Retinal pigment epithelial cell (primary cell): ENCODE measurements around the gene ELFN1.

ENCODE experiments used
- DNase-seq: peaks from one replicate; pipeline ENCODE4 v3.0.0-alpha.2; 2010; ENCODE audit warnings: low read depth
- H3K4me3 ChIP-seq: 2 replicates; pipeline ENCODE4 v1.5.1; 2011; ENCODE audit warnings: mild to moderate bottlenecking, low read length, control low read depth, moderate library complexity
- TF ChIP-seq, protein P1 (sequence below): conservative IDR thresholded peaks from 2 replicates; pipeline ENCODE4 v1.5.1; 2011; ENCODE audit warnings: low read depth, low read length, control low read depth, inconsistent platforms

The ELFN1 gene

GRCh38 chr7:1725766-1726630 lies 55.9 kb downstream of the ELFN1 start:
- H3K4me3 ChIP-seq, result no peak overlapping the region
- TF ChIP-seq, protein P1, sequence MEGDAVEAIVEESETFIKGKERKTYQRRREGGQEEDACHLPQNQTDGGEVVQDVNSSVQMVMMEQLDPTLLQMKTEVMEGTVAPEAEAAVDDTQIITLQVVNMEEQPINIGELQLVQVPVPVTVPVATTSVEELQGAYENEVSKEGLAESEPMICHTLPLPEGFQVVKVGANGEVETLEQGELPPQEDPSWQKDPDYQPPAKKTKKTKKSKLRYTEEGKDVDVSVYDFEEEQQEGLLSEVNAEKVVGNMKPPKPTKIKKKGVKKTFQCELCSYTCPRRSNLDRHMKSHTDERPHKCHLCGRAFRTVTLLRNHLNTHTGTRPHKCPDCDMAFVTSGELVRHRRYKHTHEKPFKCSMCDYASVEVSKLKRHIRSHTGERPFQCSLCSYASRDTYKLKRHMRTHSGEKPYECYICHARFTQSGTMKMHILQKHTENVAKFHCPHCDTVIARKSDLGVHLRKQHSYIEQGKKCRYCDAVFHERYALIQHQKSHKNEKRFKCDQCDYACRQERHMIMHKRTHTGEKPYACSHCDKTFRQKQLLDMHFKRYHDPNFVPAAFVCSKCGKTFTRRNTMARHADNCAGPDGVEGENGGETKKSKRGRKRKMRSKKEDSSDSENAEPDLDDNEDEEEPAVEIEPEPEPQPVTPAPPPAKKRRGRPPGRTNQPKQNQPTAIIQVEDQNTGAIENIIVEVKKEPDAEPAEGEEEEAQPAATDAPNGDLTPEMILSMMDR, result no peak
- DNase-seq, result no peak

GRCh38 chr7:1727079-1727478 lies 57.0 kb downstream of the ELFN1 start:
- DNase-seq, result no peak
- TF ChIP-seq, protein P1, result no peak
- no peak overlapping the region for H3K4me3 ChIP-seq

- no peak for DNase-seq
- H3K4me3 ChIP-seq, result no peak overlapping the region
- TF ChIP-seq, protein P1, result no peak
These were observed 57.9 kb downstream of the ELFN1 start for GRCh38 chr7:1727812-1728570.

DNA sequence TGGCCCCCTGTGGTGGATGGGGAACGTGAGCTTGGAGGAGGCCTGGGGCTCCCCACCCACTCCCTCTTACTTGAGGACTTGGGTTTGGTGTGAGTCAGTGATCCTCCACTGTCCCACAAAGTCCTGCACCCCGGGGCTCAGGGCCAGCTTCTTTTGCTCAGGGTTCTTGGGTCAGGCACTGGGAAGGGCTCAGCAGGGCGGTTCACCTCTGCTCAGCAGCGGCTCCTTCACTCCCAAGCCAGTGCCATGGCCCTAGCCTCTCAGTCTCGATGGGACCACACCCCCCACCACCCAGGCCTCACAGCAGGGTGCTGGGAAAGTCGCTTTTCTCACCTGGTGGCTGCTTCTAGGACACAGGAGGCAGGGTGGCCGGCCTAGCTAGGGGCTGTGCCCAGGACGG lies 59.1 kb downstream of the ELFN1 start:
- TF ChIP-seq, protein P1, result no peak
- DNase-seq, result no peak
- H3K4me3 ChIP-seq, result no peak overlapping the region

GRCh38 chr7:1729773-1730172 lies 59.7 kb downstream of the ELFN1 start:
- DNase-seq, result no peak
- no peak overlapping the region for H3K4me3 ChIP-seq
- TF ChIP-seq, protein P1, result no peak

- TF ChIP-seq, protein P1, result no peak
- no peak for DNase-seq
- no peak overlapping the region for H3K4me3 ChIP-seq
These were observed 62.0 kb downstream of the ELFN1 start for GRCh38 chr7:1732072-1732471.

DNA sequence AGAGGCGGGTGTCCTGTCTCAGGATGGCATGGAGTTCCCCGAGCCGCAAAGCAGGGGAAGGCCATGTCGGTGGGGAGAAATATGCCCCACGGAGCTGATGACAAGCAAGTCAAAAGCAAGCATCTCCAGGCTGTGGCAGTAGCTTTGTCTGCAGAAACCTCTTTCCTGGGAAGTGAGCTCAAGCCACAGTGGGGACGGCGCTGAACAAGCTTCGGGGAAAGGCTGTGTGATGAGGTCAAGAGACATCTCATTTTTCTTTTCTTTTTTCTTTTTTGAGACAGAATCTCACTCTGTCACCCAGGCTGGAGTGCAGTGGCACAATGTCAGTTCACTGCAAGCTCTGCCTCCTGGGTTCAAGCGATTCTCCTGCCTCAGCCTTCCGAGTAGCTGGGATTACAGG lies 62.6 kb downstream of the ELFN1 start:
- H3K4me3 ChIP-seq, result no peak overlapping the region
- DNase-seq, result no peak
- TF ChIP-seq, protein P1, result no peak
